Adipose tissue (tissue), 3 donors: ENCODE results near the gene FES. TPM values are rescaled to one million over a fixed set of nuclear protein-coding genes. Genes with fewer than 3 reads are reported as not detected.
"Not testable (repeated sequence)": the region's sequence is repeated elsewhere in the genome, so short reads cannot be mapped to it uniquely, and the experiment has no call there.

Experiments used
- H3K27ac ChIP-seq: one replicate; pipeline ENCODE4 v1.5.1; 2013; ENCODE audit warnings: low read depth, low read length
- WGBS, 3 donors: extraction: QIAGEN DNeasy Blood & Tissue Kit; methylation state at CpG; one replicate each; pipeline ENCODE4 v1.1.7; 2013; 5-methylcytosine and 5-hydroxymethylcytosine counted together
- polyA plus RNA-seq, 3 donors: library from polyadenylated mRNA; stranded (reverse); fragments of 200-250 nt; gene quantifications; one replicate each; pipeline ENCODE4 v1.2.3, GENCODE V29; 2013
- donor health status: healthy with polysubstance abuse.
- donor health status: Bipolar disorder and iron deficiency.
- donor health status: healthy.

FES gene
- polyA plus RNA-seq, 3 donors = 10.4 to 49.3 (median 42.4) TPM

DNA sequence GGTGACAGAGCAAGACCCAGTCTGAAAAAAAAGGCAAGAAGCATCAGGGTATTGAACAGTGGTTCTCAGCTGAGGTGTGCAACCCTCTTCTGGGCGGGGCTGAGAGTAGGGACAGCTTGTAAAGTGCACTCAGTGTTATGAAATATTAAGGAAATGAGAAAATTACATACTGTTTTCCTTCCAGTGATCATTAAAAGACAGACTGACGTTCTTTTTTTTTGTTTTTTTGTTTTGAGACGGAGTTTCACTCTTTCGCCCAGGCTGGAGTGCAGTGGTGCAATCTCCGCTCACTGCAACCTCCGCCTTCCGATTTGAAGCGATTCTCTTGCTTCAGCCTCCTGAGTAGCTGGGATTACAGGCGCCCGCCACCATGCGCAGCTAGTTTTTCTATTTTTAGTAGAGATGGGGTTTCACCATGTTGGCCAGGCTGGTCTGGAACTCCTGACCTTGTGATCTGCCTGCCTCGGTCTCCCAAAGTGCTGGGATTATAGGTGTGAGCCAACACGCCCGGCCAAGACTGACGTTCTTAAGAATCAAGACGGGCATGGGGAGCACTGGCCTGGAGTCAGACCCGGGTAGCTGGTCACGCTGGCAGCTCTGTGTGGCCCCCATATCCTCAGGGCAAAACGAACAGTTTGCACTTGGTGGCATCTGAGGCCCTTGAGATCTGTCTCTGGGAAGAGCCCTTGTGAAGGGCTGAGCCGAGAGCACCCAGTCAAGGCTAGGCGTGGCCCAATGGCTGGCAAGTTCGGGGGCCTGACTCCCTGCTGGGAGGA, 30.2 kb downstream of the FES start:
- no peak overlapping the region for H3K27ac ChIP-seq
- 72 to 89% (median 80%) methylated on average over 22 of the region's 22 CpGs for WGBS, 3 donors

- WGBS, 3 donors = 65 to 74% (median 68%) methylated on average over 7 of the region's 7 CpGs
- no peak overlapping the region for H3K27ac ChIP-seq
These were observed 31.0 kb downstream of the FES start for GRCh38 chr15:90915216-90915807.

- H3K27ac ChIP-seq = no peak overlapping the region
- WGBS, 3 donors = 52 to 75% (median 62%) methylated on average over 20 to 25 of the region's 25 CpGs
These were observed 31.6 kb downstream of the FES start for GRCh38 chr15:90915808-90916440.

DNA sequence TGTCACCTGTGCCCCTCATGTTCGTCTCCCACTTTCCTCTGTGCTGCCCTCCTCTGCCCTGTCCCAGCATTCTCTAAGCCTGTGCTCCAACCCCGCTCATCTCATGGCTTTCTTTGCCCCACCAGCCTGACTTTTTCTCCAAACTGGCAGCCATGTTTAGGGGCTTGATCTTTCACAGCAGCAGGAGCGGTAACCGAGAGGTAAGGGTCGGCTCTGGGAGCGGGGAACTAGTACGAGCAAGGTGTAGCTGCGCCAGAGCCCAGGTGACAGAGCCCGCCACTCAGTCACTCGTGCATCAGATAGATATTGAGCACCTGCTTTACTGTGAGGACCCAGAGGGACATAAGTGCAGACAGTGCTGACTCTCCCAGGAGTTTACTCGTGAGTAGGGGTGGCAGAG, 32.2 kb downstream of the FES start:
- H3K27ac ChIP-seq = no peak overlapping the region
- WGBS, 3 donors = 78 to 90% (median 79%) methylated on average over 11 of the region's 11 CpGs

- no peak overlapping the region for H3K27ac ChIP-seq
- 93 to 96% (median 94%) methylated on average over 12 of the region's 12 CpGs for whole genome bisulfite sequencing, 3 donors
These were observed 33.3 kb downstream of the FES start for GRCh38 chr15:90917569-90917968.

DNA sequence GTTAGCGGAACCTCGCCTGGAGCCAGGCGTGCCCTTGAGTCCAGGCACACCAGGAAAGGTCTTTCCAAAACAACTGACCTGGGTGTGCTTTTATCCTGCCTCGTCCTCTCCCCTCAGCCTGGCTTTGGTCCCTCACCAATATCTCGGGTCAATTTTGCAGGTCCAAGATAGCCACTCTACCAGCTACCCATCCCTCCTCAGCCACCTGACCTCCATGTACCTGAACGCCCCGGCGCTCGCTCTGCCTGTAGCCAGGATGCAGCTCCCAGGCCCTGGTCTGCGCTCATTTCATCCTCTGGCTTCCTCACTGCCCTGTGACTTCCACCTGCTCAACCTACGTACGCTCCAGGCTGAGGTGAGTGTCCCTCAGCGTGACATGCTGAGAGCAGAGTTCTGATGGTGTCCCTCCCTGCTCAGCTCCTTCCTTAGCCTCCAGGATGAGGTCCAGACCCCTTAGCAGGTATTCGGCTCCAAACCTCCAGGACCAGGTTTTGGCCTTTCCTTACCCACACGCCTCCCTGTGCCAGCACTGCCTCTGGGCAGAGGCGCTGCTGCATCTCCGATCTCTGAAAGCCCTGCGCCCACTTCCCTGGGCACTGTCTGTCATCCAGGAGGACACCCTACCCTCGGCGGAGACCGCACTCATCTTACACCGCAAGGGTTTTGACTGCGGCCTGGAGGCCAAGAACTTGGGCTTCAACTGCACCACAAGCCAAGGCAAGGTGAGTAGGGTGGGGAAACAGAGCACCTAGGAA, 33.9 kb downstream of the FES start:
- 93 to 97% (median 97%) methylated on average over 23 of the region's 23 CpGs for WGBS, 3 donors
- H3K27ac ChIP-seq = no peak overlapping the region

DNA sequence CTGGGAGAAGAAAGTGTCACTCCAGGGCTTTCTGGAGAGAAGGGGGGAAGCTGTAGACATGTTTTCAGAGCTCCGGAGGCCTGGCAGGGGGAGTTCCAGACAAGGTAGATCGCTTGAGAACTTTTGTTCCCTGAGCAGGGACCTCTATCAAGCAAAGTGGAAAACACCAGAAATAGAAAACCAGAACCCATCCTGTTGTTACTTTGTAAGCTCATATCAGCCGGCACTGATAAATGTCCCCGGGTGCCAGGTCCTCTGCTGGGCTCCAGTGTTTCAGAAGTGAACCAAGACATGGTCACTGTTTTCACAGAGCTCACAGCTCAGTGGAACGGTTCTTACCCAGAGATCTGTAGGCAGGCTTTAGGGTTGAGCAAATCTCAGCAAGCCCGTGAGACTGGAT, 34.5 kb downstream of the FES start:
- no peak overlapping the region for H3K27ac ChIP-seq
- WGBS, 3 donors = 88 to 94% (median 93%) methylated on average over 6 of the region's 6 CpGs

GRCh38 chr15:90921887-90922286, 37.6 kb downstream of the FES start:
- WGBS, 3 donors = 56 to 89% (median 84%) methylated on average over 4 of the region's 4 CpGs

DNA sequence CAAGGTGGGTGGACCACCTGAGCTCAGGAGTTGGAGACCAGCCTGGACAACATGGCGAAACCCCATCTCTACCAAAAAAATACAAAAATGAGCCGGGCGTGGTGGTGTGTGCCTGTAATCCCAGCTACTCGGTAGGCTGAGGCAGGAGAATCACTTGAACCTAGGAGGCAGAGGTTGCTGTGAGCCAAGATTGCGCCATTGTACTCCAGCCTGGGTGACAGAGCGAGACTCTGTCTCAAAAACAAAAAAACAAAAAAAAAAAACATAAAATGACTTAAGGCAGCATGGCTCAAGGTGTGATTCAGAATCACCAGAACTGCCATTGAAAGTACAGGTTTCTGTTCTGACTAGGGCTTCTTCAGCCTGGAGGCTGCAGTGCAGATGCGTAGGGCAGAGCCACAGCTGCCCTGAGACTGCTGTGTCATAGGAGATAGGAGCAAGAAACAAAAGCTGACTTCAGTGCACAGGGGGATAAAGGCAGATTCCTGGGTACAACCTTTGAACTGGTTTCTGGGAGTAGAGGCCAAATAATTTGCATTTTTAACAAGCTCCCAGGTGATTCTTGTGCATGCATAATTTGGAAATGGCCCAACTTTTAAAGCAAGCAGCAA, 38.5 kb downstream of the FES start:
- 85 to 93% (median 87%) methylated on average over 7 of the region's 7 CpGs for WGBS, 3 donors
- not testable (repeated sequence) for H3K27ac ChIP-seq

More at GRCh38 chr15:90921887-90922286, 37.6 kb downstream of the FES start:
- no peak overlapping the region for H3K27ac ChIP-seq

DNA sequence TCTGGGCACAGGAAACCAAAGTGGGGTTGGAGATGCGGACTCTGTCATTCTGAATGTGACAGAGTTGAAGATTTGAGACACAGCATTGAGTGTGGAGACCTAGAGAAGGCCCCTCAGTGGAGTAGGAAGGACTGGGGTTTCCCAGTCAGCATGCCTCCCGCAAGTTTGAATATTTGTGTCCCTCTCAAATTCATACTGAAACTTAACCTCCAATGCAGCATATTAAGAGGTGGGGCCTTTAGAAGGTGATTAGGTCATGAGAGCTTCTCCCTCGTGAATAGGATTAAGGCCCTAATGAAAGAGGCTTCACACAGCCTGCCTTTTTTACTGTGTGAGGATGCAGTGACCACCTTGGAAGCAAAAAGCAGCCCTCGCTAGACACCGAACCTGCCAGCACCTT, 40.1 kb downstream of the FES start:
- H3K27ac ChIP-seq = no peak overlapping the region
- WGBS, 3 donors = 86 to 87% (median 87%) methylated on average over 5 of the region's 5 CpGs

DNA sequence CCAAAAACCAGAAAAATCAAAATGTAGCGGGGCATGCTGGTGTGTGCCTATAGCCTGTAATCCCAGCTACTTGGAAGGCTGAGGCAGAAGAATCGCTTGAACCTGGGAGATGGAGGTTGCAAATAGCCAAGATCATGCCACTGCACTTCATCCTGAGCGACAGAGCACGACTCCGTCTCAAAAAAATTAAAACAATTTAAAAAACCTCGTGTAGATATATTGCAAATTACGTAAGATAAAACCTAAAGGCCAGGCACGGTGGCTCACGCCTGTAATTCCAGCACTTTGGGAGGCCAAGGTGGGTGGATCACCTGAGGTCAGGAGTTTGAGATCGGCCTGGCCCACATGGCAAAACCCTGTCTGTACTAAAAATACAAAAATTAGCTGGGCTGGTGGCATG, 42.5 kb downstream of the FES start:
- H3K27ac ChIP-seq = not testable (repeated sequence)
- 92 to 95% (median 93%) methylated on average over 10 of the region's 10 CpGs for WGBS, 3 donors

DNA sequence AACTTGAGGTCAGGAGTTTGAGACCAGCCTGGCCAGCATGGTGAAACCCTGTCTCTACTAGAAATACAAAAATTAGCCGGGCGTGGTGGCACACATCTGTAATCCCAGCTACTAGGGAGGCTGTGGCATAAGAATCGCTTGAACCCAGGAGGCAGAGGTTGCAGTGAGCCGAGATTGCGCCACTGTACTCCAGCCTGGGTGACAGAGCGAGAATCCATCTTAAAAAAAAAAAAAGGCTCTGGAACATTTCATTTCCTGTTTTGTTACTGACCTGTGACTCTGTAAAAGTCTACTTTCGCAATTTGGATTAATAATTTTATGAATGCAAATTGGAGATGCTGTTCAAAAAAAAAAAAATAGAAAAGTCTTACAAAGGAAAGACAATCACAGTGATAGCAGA, 43.8 kb downstream of the FES start:
- not testable (repeated sequence) for H3K27ac ChIP-seq
- WGBS, 3 donors = 49 to 83% (median 57%) methylated on average over 7 of the region's 7 CpGs

GRCh38 chr15:90929246-90930019, 45.1 kb downstream of the FES start:
- peak overlapping the region; percentile 70 for H3K27ac ChIP-seq
- WGBS, 3 donors = 39 to 46% (median 42%) methylated on average over 21 of the region's 21 CpGs

GRCh38 chr15:90930861-90931574, 46.7 kb downstream of the FES start:
- peak overlapping the region; percentile 70 for H3K27ac ChIP-seq
- WGBS, 3 donors = 54 to 58% (median 58%) methylated on average over 15 of the region's 15 CpGs

- 13 to 32% (median 29%) methylated on average over 6 of the region's 6 CpGs for WGBS, 3 donors
These were observed 47.2 kb downstream of the FES start for GRCh38 chr15:90931575-90931827.

GRCh38 chr15:90931828-90932659, 47.7 kb downstream of the FES start, which contains the start of gene HDDC3:
HDDC3 (minus strand) TSS chr15:90932549; CDS start chr15:90932540, 9 bp downstream.
- peak within 1 kb of the TSS; percentile 31 for H3K27ac ChIP-seq
- 0 to 1% (median 1%) methylated on average over 49 to 52 of the region's 52 CpGs for WGBS, 3 donors

More at GRCh38 chr15:90931575-90931827, 47.2 kb downstream of the FES start:
- H3K27ac ChIP-seq = peak overlapping the region; percentile 31

DNA sequence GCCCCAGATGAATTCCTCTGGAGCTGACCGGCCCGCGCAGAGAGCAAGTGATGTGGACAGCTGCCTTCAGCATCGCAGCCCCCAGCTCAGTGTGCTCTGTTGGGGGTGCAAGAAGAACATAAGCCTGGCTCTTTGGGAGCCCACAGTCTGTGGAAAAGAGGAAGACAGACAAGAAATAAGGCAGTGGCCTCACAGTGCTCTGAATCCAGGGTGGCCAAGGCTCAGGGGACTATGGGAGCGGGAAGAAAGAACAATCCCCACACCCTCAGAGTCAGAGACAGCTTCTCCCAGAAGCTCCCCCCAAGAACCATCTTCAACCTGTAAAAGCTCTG, 48.3 kb downstream of the FES start:
- no peak overlapping the region for H3K27ac ChIP-seq
- 17 to 19% (median 17%) methylated on average over 5 of the region's 5 CpGs for WGBS, 3 donors
